Caco-2 (cell line): ENCODE measurements around the gene TIMM17A. TPM values are rescaled to one million over a fixed set of nuclear protein-coding genes. Genes with fewer than 3 reads are reported as not detected.
"Not testable (repeated sequence)": the region's sequence is repeated elsewhere in the genome, so short reads cannot be mapped to it uniquely, and the experiment has no call there.

ENCODE experiments used
- BruUV-seq: library from RNA; stranded (reverse); fragments of 400-500 nt; replicated peaks from 2 replicates; lab custom pipeline; 2021; lab: Mats Ljungman, UMichigan
- CTCF ChIA-PET: fragments of 300-600 bp; sonication (Branson Sonifier 250); formaldehyde crosslinking; loops from one replicate; lab custom pipeline; 2022; ENCODE audit warnings: antibody characterized with exemption; lab: Charles Lee
- POLR2A ChIA-PET: fragments of 300-600 bp; sonication (Branson Sonifier 250); formaldehyde crosslinking; loops from one replicate; lab custom pipeline; 2022; ENCODE audit warnings: antibody characterized with exemption; lab: Charles Lee
- DNase-seq, 2 experiments: peaks; one replicate each; pipeline versions ENCODE4 v3.0.0 to v3.0.0-alpha.2; 2020 to 2022
- H3K27me3 ChIP-seq: replicated peaks from 2 replicates; pipeline ENCODE4 v1.6.0; 2011; ENCODE audit warnings: low read length; ENCODE audit not compliant: control insufficient read depth, insufficient read depth
- H3K36me3 ChIP-seq: 2 replicates; pipeline ENCODE4 v1.5.1; 2011; ENCODE audit warnings: low read length; ENCODE audit not compliant: control insufficient read depth, insufficient read depth
- H3K4me1 ChIP-seq: fragments of 250-450 bp; sonication (Bioruptor Pico); 2 replicates; pipeline ENCODE4 v1.5.1; 2020; ENCODE audit warnings: mild to moderate bottlenecking
- H3K4me3 ChIP-seq: 2 replicates; pipeline ENCODE4 v1.5.1; 2011; ENCODE audit warnings: low read depth, mild to moderate bottlenecking, control low read depth, low read length
- H3K9me3 ChIP-seq: fragments of 250-450 bp; sonication (Bioruptor Pico); 2 replicates; pipeline ENCODE4 v1.5.1; 2020; ENCODE audit warnings: mild to moderate bottlenecking, moderate library complexity
- H3K27ac Mint-ChIP-seq: one replicate; pipeline ENCODE4 v1.8.0; 2022; ENCODE audit warnings: mixed read lengths; ENCODE audit not compliant: unreplicated experiment
- H3K27me3 Mint-ChIP-seq: one replicate; pipeline ENCODE4 v1.8.0; 2022; ENCODE audit warnings: mixed read lengths; ENCODE audit not compliant: insufficient read depth, unreplicated experiment
- H3K36me3 Mint-ChIP-seq: one replicate; pipeline ENCODE4 v1.8.0; 2022; ENCODE audit warnings: mild to moderate bottlenecking, mixed read lengths; ENCODE audit not compliant: insufficient read depth, unreplicated experiment
- H3K4me1 Mint-ChIP-seq: one replicate; pipeline ENCODE4 v1.8.0; 2022; ENCODE audit warnings: low read depth, mixed read lengths; ENCODE audit not compliant: unreplicated experiment
- H3K4me3 Mint-ChIP-seq: one replicate; pipeline ENCODE4 v1.8.0; 2022; ENCODE audit warnings: mild to moderate bottlenecking, moderate library complexity, mixed read lengths; ENCODE audit not compliant: unreplicated experiment
- H3K9me3 Mint-ChIP-seq: one replicate; pipeline ENCODE4 v1.8.0; 2022; ENCODE audit warnings: mixed read lengths; ENCODE audit not compliant: unreplicated experiment
- intact Hi-C: fragments of 100-400 bp; cut with micrococcal nuclease; formaldehyde crosslinking; loops from one replicate; pipeline ENCODE4 v1.10.0; 2022; ENCODE audit not compliant: unreplicated experiment
- total RNA-seq: library from RNA; stranded (reverse); gene quantifications from 2 replicates; pipeline ENCODE4 v1.2.3, GENCODE V29; 2022
- TF ChIP-seq, protein P1 (sequence below), 2 experiments: fragments of 200-600 bp in 1 of 2; IDR thresholded peaks; 1 replicate in 1 of 2; 2 replicates in 1 of 2; pipeline versions ENCODE4 v1.5.1 to v1.8.0; 2011 to 2022; ENCODE audit warnings: antibody characterized with exemption in 1 of 2, control low read depth in 1 of 2, inconsistent platforms in 1 of 2, low read depth in 1 of 2, low read length in 1 of 2, mild to moderate bottlenecking in 1 of 2, moderate library complexity in 1 of 2; ENCODE audit not compliant: insufficient read depth in 1 of 2, severe bottlenecking in 1 of 2, unreplicated experiment in 1 of 2

Gene TIMM17A
- total RNA-seq, 1 experiment from 2014 or later: 63.7 TPM

DNA sequence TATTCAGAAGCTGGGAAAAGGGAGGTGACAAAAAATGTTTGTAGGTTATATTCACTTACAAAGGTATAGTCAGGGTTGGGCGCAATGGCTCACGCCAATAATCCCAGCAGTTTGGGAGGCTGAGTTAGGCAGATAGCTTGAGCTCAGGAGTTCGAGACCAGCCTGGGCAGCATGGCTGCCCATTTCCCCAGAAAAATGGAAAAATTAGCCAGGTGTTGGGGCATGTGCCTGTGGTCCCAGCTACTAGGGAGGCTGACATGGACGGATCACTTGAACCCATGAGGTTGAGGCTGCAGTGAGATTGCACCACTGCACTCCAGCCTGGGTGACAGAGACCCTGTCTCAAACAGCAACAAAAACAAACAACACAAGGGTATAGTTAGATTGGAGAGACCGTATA lies 3.0 kb downstream of the TIMM17A start:
- Histone ChIP-seq H3K4me3 (no peak overlapping the region), H3K4me1 (peaks cover 10% of the 10 kb centered on the region), H3K9me3 (no peaks in the 10 kb centered on the region), H3K36me3 (no peaks in the 10 kb centered on the region; the same call in 1 of the 2 replicates), H3K27me3 (no peaks in the 10 kb centered on the region)
- no peak for DNase-seq
- Mint-ChIP-seq H3K4me1 (peaks cover 4% of the 10 kb centered on the region), H3K4me3 (no peak overlapping the region), H3K9me3 (no peaks in the 10 kb centered on the region), H3K27ac (no peak overlapping the region), H3K36me3 (peaks cover 67% of the 10 kb centered on the region), H3K27me3 (no peaks in the 10 kb centered on the region)
- TF ChIP-seq, protein P1, sequence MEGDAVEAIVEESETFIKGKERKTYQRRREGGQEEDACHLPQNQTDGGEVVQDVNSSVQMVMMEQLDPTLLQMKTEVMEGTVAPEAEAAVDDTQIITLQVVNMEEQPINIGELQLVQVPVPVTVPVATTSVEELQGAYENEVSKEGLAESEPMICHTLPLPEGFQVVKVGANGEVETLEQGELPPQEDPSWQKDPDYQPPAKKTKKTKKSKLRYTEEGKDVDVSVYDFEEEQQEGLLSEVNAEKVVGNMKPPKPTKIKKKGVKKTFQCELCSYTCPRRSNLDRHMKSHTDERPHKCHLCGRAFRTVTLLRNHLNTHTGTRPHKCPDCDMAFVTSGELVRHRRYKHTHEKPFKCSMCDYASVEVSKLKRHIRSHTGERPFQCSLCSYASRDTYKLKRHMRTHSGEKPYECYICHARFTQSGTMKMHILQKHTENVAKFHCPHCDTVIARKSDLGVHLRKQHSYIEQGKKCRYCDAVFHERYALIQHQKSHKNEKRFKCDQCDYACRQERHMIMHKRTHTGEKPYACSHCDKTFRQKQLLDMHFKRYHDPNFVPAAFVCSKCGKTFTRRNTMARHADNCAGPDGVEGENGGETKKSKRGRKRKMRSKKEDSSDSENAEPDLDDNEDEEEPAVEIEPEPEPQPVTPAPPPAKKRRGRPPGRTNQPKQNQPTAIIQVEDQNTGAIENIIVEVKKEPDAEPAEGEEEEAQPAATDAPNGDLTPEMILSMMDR (IDR thresholded peaks at IDR 0.05; ENCODE audit: insufficient read depth in 1 of 2, low read depth in 1 of 2, low read length in 1 of 2, severe bottlenecking in 1 of 2, unreplicated experiment in 1 of 2): no peak
- BruUV-seq: no TSS peak
- POLR2A ChIA-PET: no interaction called here
- intact Hi-C loops: no loop called here
- CTCF ChIA-PET: no interaction called here

DNA sequence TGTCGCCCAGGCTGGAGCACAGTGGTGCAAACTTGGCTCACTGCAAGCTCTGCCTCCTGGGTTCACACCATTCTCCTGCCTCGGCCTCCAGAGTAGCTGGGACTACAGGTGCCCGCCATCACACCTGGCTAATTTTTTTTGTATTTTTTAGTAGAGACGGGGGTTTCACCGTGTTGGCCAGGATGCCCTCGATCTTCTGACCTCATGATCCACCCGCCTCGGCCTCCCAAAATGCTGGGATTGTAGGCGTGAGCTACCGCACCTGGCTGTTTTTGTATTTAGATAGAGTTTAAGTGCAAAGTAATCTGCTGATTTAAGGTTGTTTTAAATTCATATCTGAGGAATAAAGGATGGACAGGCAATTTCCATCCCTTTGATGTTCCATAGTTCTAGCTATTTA lies 7.1 kb downstream of the TIMM17A start:
- POLR2A ChIA-PET, CTCF ChIA-PET, H3K27me3 Mint-ChIP-seq, H3K9me3 ChIP-seq, BruUV-seq, H3K27ac Mint-ChIP-seq, H3K4me3 Mint-ChIP-seq, H3K4me1 Mint-ChIP-seq, H3K9me3 Mint-ChIP-seq, DNase-seq, H3K27me3 ChIP-seq, H3K4me1 ChIP-seq, H3K4me3 ChIP-seq, intact Hi-C loops, H3K36me3 ChIP-seq: not testable (repeated sequence)
- peaks cover 88% of the 10 kb centered on the region for H3K36me3 Mint-ChIP-seq

DNA sequence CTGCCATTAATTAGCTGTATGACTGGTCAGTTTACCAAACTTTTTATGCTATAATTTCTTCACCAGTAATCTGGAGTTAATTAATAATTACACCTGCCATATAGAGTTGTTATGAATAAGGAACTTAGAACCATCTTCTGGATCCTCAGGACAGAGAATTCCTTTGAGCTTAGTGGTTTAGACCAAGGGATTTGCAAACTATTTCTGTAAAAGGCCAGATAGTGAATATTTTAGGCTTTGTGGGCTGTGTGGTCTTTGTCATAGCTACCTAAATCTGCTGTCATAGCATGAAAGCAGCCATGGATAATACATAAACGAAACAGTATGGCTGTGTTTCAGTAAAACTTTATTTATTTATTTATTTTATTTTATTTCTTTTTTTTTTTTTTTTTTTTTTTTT lies 9.0 kb downstream of the TIMM17A start:
- TF ChIP-seq, protein P1 (IDR thresholded peaks at IDR 0.05; ENCODE audit: insufficient read depth in 1 of 2, low read depth in 1 of 2, low read length in 1 of 2, severe bottlenecking in 1 of 2, unreplicated experiment in 1 of 2): no peak
- H3K4me3 ChIP-seq: no peak overlapping the region
- intact Hi-C loops: no loop called here
- ChIA-PET CTCF (no interaction called here), POLR2A (no interaction called here)
- H3K36me3 Mint-ChIP-seq: peaks cover 88% of the 10 kb centered on the region
- no peaks in the 10 kb centered on the region for H3K9me3 Mint-ChIP-seq
- no peak overlapping the region for H3K4me3 Mint-ChIP-seq
- BruUV-seq: no TSS peak
- DNase-seq: no peak
- no peaks in the 10 kb centered on the region for H3K27me3 Mint-ChIP-seq
- no peaks in the 10 kb centered on the region for H3K27me3 ChIP-seq
- H3K27ac Mint-ChIP-seq: no peak overlapping the region
- no peaks in the 10 kb centered on the region for H3K4me1 Mint-ChIP-seq
- H3K9me3 ChIP-seq: no peaks in the 10 kb centered on the region
- H3K4me1 ChIP-seq: no peaks in the 10 kb centered on the region
- H3K36me3 ChIP-seq: peaks cover 3% of the 10 kb centered on the region

DNA sequence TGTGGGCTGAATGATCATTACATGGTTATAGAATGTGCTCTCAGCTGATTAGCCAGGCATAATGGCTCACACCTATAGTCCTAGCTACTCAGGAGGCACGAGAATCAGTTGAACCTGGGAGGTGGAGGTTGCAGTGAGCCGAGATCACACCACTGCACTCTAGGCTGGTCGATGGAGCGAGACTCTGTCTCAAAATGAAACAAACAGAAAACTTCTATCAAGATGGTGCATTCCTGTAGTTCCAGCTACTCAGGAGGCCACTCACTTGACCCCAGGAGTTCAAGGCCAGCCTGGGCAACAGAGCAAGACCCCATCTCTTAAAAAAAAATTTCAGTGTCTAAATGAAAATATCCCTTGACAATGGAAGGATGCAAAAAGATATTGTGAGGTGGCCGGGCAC lies 10.9 kb downstream of the TIMM17A start:
- no TSS peak for BruUV-seq
- Mint-ChIP-seq H3K27me3 (no peaks in the 10 kb centered on the region), H3K9me3 (no peaks in the 10 kb centered on the region), H3K4me3 (no peak overlapping the region), H3K36me3 (peaks cover 93% of the 10 kb centered on the region), H3K27ac (no peak overlapping the region), H3K4me1 (no peaks in the 10 kb centered on the region)
- no peak overlapping the region for H3K4me3 ChIP-seq
- H3K4me1 ChIP-seq: no peaks in the 10 kb centered on the region
- ChIA-PET POLR2A (no interaction called here), CTCF (no interaction called here)
- peaks cover 6% of the 10 kb centered on the region for H3K36me3 ChIP-seq
- no peaks in the 10 kb centered on the region for H3K27me3 ChIP-seq
- DNase-seq: no peak
- intact Hi-C loops: no loop called here
- H3K9me3 ChIP-seq: no peaks in the 10 kb centered on the region
- TF ChIP-seq, protein P1 (IDR thresholded peaks at IDR 0.05; ENCODE audit: insufficient read depth in 1 of 2, low read depth in 1 of 2, low read length in 1 of 2, severe bottlenecking in 1 of 2, unreplicated experiment in 1 of 2): no peak
